GM18517 (cell line): ENCODE results near the gene ITGB4.
"Not testable (repeated sequence)": the region's sequence is repeated elsewhere in the genome, so short reads cannot be mapped to it uniquely, and the experiment has no call there.

Experiments used
- ATAC-seq: cut with Tn5 transposase; IDR thresholded peaks from one replicate; pipeline ENCODE4 v1.9.1; 2021; ENCODE audit warnings: mild to moderate bottlenecking, moderate library complexity; ENCODE audit not compliant: unreplicated experiment

Gene ITGB4

DNA sequence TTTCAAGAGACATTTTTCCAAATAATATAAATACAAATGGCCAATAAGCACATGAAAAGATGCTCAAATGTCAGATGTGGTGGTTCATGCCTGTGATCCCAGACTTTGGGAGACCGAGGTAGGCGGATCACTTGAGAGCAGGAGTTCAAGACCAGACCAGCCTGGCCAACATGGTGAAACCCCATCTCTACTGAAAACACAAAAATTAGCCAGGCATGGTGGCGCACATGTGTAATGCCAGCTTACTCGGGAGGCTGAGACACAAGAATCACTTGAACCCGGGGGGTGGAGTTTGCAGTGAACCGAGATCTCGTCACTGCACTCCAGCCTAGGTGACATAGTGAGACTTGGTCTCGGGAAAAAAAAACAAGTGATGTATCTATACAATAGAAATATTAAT, 46.6 kb downstream of the ITGB4 start:
- no peak for ATAC-seq

DNA sequence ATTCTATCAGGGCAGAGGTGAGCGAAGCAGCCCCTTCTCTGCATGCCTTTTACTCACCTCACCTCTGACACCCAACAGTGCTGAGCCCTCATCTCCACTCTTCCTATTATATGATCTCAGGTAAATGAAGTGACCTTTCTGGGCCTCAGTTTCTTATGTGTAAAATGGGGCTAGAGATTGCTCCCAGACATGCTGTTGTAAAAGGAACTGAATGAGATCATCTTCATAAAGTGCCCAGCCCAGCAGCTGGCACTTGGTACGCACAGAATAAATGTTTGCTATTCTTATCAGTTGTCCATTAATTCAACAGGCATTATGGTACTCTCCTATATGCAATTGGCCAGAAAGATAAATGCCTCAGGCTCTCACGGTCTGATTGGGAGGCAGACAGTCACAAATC, 48.3 kb downstream of the ITGB4 start:
- no peak for ATAC-seq

DNA sequence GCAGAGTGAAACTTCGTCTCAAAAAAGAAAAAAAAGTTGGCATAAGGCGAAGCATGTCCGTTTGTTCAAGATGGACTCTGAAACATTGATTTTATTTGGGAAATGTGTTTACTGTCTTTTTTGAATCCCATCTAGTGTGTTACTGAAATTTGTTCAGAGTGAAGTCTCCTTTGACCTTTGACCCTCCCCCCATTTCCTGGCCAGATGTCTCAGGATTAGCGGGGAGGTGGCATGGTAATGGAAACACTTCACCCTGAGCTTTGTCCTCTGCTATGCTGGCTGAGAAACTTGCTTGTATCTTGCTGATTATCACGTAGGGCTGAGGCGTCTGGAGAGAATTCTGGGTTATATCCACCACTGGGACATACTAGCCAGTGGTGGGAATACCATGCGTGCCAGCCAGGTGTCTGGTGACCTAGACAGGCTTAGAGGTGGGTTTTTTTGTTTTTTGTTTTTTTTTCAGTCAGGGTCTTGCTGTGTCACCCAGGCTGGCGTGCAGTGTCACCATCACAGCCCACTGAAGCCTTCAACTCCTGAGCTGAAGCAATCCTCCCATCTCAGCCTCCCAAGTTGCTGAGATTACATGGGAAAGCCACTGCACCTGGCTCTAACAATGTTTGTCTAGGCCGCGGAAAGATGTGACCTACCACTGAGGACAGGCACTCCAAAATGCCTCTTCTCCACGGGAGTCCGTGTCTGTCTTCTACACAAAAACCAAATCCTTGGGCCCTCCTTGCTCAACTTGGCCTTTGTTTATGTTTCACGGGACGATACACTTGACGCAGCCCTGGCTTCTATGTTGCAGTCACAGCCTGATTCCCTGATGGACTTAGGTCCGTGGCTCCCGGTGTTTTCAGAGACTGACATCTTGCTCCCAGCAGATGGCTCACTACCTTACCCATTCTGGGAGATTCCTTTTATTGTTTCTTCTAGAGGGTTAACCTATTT, 50.3 kb downstream of the ITGB4 start:
- no peak for ATAC-seq

DNA sequence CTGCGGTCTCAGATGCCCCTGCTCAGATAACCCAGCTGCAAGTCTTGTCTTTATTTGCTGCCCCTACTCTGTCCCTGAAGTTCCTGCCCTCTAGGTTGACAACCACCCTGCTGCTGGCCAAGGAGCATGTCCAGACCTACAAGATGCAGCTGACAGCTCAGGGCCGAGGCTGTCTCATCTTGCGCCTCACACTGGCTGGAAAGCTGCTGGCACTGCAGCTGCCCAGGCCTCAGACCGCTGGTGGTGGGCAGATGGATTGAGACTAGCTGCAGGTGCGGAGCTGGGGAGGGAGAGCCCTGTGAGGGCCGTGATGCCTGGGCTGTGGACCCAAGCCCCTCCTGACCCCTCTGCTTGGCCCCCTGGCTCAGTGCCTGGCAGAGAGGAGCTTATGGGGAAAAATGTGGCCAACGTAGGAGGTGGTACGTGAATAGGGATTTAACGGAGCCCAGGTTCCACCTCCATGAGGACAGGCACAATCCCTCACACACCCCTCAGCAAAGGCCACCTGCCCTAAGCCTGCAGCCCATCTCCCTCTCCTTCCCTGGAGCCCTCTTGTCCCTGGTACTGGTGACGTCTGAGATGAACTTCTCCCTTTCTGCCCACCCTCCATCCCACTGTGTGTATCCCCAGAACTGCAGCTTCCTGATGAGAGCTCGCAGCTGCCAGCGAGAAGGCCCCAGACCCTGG, 52.0 kb downstream of the ITGB4 start:
- ATAC-seq, result no peak

DNA sequence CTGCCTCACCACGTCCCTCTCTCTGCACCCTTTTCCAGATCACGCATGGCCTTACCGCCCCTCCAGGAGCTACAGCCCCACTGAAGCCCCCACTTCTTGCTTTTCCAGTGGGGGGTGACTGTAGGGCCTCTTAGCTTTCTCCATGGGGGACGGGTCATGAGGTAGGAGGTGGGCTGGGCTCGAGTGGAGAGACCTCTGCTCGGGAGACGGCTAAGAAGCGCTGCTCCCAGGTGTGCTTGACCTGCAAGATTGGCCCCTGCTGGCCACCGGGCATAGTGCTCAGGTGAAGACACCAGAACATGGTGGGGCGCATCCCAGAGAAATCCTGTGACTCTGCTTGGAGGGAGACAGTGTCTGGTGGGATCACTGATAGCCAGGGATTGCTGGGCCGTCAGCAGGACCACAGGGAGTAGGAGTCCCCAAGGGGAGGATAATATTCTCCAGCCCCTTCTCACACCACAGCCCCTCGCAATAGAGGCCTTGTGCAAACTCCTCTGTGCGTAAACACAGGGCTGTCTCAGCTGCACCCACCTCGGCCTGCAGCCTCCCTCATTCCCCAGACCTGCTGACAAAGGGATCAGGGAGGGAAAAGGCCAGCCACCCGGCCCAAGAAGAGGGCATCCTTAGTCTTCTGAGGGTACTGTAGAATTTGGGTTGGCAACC, 52.7 kb downstream of the ITGB4 start:
- no peak for ATAC-seq

DNA sequence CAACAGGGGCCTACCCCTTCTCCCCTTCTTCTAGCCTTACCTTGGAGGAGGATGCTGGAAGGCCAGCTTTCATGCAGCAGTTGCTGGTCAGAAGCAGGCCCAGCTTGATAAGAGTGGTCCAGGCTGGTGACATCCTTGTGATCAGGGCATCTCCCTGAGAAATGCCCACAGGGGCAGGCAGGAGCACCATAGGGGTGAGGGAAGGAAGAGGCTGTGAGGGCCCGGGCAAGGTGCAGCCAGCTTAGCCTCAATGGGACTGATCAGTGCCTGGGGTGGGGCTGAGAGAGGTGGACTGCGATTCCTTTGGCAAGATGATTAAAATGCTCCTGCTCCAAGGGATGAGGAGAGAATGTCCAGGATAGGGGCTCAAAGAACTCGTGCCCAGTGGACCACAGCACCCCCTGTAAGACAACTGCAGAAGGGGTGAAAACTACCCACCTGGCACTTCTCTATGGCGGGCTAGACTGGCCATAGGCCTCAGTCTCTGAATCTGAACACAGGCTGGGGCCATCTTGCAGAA, 53.3 kb downstream of the ITGB4 start:
- ATAC-seq, result no peak

DNA sequence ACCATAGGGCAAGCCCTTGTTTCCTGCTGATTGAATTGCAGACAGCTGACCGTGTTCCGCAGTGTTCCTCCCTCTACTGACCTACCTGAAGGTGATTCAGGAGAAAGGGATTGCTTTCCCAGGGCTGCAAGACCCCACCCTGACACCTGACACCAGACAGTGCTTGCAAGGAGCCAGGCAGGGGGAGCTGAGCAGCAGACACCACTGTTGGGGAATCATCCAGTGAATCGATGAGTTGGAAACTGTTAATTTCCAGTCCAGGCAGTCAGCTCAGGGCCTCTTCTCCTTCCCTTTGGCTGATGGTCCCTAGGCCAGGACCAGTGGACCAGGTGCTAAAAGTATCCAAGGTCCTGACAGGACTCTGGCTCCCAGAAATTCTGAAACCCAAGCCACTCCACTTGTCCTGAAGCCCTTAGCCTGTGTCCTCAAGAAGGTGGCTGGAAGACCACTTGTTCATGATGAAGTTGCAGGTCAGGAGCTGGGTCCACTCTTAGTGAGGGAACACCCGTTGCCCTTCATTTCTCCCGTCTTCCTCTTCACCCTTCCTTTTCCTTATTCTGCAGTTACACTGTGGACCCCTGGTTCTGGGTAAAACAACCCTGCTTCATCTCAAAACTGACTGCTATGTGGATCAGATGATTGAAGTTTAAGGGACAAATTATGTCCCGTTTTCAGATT, 53.9 kb downstream of the ITGB4 start:
- no peak for ATAC-seq

DNA sequence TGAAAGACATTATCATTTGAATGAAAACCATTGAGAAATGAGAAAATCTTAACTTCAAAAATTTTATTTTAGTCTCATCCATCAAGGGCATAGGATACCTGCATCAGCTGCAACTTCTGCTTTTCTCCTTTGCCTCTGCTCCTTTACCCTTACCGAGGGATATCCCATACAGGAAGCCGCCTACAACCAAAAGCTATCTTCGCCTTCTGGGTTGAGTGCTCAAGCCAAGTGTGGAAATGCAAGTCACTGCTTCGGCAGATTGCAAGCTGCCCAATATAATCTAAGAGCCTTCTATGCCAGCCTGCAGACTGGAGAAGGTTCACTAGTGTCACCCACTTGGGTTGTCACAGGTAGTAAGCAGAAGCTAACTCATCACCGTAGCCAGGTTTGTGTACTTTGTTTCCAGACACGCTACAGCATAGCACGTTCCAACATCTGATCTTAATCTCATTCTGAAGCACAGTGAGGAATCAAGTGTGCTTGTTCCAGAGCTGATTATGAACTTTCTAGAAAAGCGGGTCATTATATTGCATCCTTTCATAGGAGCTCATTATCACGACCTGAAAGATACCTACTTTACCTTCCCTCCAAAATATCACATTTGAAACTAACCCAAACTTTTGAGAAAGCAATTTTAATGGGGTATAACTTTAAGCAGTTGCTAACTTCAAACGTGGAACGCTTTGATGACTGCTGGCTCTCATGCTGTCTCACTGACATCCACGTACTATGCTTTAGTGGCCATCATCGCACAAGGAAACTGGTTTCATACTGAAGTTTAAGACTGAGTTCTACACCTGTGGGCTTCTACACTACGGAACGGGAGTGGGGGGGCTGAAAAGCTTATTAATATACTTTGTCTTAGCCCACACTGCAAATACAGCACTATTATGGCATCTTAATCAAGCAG, 55.4 kb downstream of the ITGB4 start:
- ATAC-seq, result no peak

DNA sequence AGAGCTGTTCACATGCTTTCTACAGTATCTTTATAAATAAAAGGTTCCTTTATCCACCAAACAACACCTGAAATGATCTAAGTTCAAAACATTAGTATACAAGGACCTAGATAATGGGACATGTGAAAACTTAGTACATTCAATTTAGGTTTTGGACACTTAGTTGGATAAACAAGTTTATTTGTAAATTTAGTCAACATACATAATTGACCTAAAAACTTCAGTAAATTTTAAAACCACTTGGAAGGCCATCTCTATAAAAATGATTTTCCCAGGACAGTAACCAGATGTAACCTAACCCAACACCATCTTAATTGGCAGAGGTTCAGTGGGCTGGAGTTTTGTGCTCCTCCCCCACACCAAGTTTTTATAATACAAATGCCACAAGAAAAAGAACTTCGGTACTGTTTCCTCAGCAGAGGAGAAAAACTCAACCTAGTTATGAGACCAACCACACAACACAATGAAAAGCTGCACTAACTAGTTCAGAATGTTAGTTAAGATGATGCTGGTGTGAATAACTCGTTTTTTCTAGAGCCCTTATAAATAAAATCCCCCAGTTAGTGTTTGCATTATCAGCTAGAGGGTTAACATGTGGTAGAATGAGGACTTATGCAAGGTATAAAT, 56.1 kb downstream of the ITGB4 start:
- ATAC-seq, result no peak

DNA sequence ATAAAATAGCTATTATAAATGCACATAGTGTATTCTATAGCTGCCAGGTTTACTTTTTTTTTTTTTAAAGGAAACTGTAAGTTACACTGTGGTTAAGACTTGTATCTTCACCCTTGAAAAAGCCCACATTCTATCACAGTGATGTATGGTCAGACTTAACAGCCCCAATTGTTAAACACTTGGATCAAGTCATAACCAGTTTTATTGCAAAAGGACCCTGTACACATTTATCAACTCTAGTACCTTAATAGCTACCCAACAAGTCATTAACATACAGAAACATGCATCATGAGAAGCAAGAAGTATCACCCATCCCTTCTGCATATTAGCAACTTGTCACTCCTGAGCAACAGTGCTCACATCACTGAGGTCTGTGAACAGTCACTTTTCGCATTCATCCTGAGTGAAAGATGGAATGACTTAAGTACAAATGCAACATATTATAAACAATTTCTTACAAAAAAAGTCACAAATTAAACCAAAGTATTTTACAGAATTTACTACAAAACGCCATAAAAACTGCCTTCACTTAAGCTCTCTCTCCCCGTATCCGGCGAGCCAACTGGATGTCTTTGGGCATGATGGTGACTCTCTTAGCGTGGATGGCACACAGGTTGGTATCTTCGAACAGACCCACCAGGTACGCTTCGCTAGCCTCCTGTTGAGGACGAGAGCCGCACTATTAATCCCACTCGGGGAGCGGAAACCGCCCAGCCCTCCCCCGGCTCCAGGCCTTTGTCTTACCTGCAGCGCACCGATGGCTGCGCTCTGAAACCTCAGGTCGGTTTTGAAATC, 57.0 kb downstream of the ITGB4 start:
- not testable (repeated sequence) for ATAC-seq

DNA sequence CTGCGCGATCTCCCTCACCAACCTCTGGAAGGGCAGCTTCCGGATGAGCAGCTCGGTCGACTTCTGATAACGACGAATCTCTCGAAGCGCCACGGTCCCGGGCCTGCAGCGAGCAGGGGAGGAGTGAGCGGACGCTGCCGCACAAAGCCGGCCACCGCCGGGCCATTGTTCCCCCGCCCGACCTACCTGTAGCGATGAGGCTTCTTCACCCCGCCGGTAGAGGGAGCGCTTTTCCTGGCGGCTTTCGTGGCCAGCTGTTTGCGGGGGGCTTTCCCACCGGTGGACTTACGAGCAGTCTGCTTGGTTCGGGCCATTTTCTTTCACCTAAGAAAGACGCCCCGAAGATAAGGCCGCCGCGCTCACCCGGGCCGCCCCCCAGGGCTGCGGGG, 57.6 kb downstream of the ITGB4 start:
- ATAC-seq, result no peak

DNA sequence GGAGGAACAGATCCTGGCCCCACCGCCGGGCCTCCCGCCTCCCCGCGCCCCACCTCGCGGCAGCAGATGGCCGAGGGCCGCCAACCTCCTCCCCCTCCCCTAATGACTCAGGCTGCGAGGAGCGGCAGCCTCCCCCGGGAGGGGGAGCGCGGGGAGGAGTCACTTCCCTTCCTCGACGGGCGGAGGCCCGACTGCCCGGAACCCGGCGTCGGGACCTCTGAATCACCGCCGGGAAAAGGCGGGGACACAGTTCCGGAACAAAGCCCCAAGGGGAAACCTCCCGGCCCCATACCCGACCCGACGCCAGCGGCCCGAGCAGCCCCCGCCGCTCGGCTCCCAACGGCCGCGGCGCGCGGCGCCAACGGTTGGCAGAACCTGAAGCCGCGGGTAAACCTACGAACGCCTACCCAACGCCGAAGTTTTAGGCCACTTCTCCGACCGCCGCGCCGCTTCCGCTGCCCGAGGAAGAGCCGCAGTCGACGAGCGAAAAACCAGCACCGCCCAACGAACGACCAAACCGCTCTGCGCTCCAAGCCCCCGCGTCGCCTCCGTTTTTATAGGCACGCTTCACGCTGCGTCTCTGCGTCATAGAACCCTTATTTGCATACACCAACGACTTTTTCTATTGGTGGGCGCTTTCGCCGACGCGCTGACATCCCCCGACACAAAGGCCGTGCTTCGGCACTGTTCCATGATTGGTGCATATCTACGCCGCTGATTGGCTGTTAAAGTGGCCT, 58.2 kb downstream of the ITGB4 start:
- peak; percentile 75 for ATAC-seq

DNA sequence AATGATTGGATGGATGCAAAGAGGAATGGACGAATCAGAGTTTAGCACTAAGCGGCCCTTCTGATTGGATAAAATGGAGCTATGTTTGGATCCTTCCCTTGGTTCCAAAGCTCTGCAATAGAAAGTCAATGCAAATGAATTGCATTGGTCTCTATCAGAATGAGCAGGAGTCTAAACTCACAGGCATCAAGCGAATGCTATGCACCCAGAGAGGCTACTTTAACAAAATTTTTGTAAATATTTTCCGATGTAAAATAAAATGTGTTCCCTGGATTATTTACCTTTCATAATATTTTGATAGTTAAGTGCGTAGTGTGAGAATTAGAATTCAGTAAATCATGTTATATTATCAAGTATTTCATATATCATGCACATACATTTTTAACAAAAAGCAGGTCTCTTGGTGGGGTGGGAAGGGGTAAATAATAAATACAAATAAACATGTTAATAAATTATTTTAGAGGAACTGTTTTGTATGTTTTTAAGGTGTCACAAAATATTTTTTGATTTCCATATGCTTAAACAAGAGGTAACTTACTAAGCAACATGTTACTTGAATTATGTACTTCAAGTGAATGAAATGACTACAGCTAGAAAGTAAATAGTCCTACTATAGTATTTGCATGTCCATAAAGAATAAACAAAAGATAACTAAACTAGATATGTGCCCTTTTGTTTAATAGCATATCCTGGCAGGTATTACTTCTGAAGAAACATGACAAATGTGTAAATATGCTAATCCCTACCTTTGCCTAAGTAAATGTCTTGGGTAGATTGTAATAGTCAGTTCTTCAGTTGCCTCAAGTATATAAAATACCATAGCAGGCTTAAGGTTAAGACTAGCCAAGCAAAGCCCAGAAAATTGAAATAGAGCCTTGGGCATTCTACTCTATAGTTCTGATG, 59.0 kb downstream of the ITGB4 start:
- no peak for ATAC-seq

DNA sequence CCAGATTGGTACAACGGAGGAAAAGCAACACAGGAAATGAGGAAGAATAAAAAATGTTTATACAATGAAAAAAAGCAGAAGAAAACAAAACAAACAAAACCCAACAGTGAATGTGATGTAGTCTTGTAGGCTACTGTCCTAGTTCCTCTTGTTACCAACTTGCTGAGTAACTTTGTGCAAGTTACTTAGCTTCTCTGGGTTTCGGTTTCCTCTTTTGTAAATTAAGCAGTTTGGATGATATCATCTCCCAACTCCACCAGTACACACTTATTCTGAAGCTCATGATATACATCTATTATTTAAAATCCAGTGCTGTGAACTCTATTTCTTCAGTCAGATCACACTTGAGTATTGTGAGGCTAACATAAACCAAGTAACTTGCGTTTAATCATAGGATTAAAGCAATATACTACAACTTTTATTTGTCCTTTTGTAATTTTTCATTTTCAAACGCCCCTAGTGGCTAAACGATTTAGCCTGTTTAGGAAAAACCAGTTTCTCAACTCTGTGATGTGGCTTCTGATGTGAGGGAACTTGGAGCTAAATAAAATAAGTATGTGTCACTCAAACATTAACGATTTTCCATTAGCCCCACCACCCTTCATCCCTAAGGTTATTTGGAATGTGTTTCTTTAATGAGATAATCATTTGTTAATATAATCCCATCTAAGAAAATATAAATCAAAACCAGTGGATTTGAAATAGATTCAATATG, 62.0 kb downstream of the ITGB4 start:
- ATAC-seq, result no peak

DNA sequence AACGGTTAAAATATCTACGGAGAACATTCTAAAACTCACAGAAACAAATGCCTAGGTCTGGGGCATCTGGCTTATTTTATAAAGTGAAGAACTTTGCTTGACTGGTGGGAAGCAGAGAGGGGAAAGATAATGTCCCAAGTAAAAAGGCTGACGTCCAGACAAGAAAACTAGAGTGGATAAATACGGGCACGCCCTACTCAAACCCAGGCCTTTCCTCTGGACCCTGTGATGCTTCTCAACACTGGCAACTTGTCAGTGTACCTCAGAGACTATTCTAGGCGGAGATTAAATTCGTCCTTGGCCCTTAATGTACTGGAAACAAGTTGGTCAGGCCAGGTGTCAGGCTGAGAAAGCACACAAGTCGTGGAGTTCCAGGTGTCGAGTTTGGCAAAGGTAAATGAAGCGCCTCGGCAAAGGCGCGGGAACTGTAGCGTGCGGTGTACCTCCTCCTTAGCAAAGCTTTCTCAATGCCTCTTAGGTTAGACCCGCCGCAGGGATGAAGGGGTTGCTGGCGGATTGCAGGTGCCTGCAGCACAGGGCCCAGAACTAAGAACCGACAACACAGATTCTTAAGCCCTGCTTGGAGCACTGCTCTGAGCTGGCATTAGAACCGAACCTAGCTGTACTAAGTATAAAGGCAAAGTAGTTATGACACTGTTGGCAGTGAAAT, 62.7 kb downstream of the ITGB4 start:
- peak; percentile 2 for ATAC-seq
